Measurements from ENCODE around the gene PHACTR1.

The PHACTR1 gene

GRCh38 chr6:12875051-12875450 is 158.5 kb downstream of the PHACTR1 start:
- no peak for DNase-seq (ENCODE audit: low read depth in 1 of 2, low spot score in 1 of 2)

DNA sequence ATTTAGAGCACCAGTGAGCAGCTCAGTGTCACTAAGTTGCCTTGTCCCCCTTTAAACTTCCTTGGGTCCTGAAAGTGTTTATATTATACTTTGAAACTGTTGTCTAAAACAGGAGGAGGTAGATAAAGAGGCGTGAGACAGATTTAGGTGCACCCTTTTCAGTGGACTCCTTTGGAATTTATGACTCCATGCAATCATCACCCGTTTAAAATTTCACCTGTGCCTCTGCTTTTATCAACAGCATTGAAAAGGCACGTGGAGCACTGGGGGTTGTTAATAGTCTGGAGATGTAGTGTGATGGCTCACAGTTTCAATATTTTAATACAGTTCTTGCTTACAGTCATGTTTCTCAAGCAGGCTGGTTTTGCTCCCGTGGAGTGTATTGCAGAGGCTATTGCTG is 162.2 kb downstream of the PHACTR1 start:
- no peak for DNase-seq (ENCODE audit: low read depth in 1 of 2, low spot score in 1 of 2)
- Histone ChIP-seq H3K27ac (replicated peaks) (no peak overlapping the region), H3K4me3 (replicated peaks; ENCODE audit: insufficient read depth, low read length) (no peak overlapping the region), H3K27me3 (ENCODE audit: insufficient read depth, poor library complexity, severe bottlenecking) (peaks cover 10% of the 10 kb centered on the region)
- TF ChIP-seq GABPA (IDR thresholded peaks at IDR 0.05; ENCODE audit: low read depth) (no peak), SPI1 (IDR thresholded peaks at IDR 0.05; ENCODE audit: borderline replicate concordance, low read depth) (no peak), CTCF (IDR thresholded peaks at IDR 0.05; ENCODE audit: insufficient read depth, low read length) (no peak), POLR2AphosphoS5 (IDR thresholded peaks at IDR 0.05; ENCODE audit: low read depth) (no peak)
- TF ChIP-seq, protein P1, sequence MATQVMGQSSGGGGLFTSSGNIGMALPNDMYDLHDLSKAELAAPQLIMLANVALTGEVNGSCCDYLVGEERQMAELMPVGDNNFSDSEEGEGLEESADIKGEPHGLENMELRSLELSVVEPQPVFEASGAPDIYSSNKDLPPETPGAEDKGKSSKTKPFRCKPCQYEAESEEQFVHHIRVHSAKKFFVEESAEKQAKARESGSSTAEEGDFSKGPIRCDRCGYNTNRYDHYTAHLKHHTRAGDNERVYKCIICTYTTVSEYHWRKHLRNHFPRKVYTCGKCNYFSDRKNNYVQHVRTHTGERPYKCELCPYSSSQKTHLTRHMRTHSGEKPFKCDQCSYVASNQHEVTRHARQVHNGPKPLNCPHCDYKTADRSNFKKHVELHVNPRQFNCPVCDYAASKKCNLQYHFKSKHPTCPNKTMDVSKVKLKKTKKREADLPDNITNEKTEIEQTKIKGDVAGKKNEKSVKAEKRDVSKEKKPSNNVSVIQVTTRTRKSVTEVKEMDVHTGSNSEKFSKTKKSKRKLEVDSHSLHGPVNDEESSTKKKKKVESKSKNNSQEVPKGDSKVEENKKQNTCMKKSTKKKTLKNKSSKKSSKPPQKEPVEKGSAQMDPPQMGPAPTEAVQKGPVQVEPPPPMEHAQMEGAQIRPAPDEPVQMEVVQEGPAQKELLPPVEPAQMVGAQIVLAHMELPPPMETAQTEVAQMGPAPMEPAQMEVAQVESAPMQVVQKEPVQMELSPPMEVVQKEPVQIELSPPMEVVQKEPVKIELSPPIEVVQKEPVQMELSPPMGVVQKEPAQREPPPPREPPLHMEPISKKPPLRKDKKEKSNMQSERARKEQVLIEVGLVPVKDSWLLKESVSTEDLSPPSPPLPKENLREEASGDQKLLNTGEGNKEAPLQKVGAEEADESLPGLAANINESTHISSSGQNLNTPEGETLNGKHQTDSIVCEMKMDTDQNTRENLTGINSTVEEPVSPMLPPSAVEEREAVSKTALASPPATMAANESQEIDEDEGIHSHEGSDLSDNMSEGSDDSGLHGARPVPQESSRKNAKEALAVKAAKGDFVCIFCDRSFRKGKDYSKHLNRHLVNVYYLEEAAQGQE (IDR thresholded peaks at IDR 0.05; ENCODE audit: insufficient replicate concordance, low read depth), result no peak

More at GRCh38 chr6:12875051-12875450, 158.5 kb downstream of the PHACTR1 start:
- Histone ChIP-seq H3K27me3 (ENCODE audit: insufficient read depth, poor library complexity, severe bottlenecking) (peaks cover 16% of the 10 kb centered on the region), H3K4me3 (replicated peaks; ENCODE audit: insufficient read depth, low read length) (no peak overlapping the region), H3K27ac (replicated peaks) (no peak overlapping the region)
- TF ChIP-seq, protein P1 (IDR thresholded peaks at IDR 0.05; ENCODE audit: insufficient replicate concordance, low read depth), result no peak
- no peak for TF ChIP-seq SPI1 (IDR thresholded peaks at IDR 0.05; ENCODE audit: borderline replicate concordance, low read depth)

- TF ChIP-seq GABPA (IDR thresholded peaks at IDR 0.05; ENCODE audit: low read depth), result no peak
- TF ChIP-seq POLR2AphosphoS5 (IDR thresholded peaks at IDR 0.05; ENCODE audit: low read depth), result no peak
- TF ChIP-seq SPI1 (IDR thresholded peaks at IDR 0.05; ENCODE audit: borderline replicate concordance, low read depth), result no peak
- TF ChIP-seq, protein P1 (IDR thresholded peaks at IDR 0.05; ENCODE audit: insufficient replicate concordance, low read depth), result no peak
- no peak for TF ChIP-seq CTCF (IDR thresholded peaks at IDR 0.05; ENCODE audit: insufficient read depth, low read length)
- Histone ChIP-seq H3K27me3 (ENCODE audit: insufficient read depth, poor library complexity, severe bottlenecking) (peaks cover 10% of the 10 kb centered on the region), H3K27ac (replicated peaks) (no peak overlapping the region), H3K4me3 (replicated peaks; ENCODE audit: insufficient read depth, low read length) (no peak overlapping the region)
- no peak for DNase-seq (ENCODE audit: low read depth in 1 of 2, low spot score in 1 of 2)
Observed at GRCh38 chr6:12882761-12883290, 166.3 kb downstream of the PHACTR1 start.
